Dedifferentiated amniotic fluid mesenchymal stem cell (primary cell): ENCODE measurements around the gene OR51E1.
A peak's percentile ranks its signal among the peaks of the same experiment; 100 is the strongest.

Source experiments
- DNase-seq: peaks from one replicate; pipeline ENCODE4 v3.0.0-alpha.2; 2016; ENCODE audit errors: extremely low spot score

Gene OR51E1

GRCh38 chr11:4643682-4644081 is at the start of gene OR51E1:
OR51E1 (plus strand) TSS chr11:4643982; CDS start chr11:4652527, 8,545 bp downstream.
- no peak for DNase-seq

GRCh38 chr11:4605057-4605456 is 38.7 kb upstream of the OR51E1 start:
- no peak for DNase-seq

- no peak for DNase-seq
Observed at GRCh38 chr11:4606231-4607015, 37.4 kb upstream of the OR51E1 start.

- no peak for DNase-seq
Observed at GRCh38 chr11:4607096-4607495, 36.7 kb upstream of the OR51E1 start.

- peak; percentile 96 for DNase-seq
Observed at GRCh38 chr11:4607781-4608666, 35.8 kb upstream of the OR51E1 start, which contains the start of gene TRIM68. TRIM68 (minus strand) TSS chr11:4608231; CDS start chr11:4605504, 2,727 bp downstream.

- no peak for DNase-seq
Observed at GRCh38 chr11:4610258-4610935, 33.4 kb upstream of the OR51E1 start.

- DNase-seq: no peak
Observed at GRCh38 chr11:4611986-4612385, 31.8 kb upstream of the OR51E1 start.

- DNase-seq: no peak
Observed at GRCh38 chr11:4615856-4616444, 27.8 kb upstream of the OR51E1 start.

- DNase-seq: no peak
Observed at GRCh38 chr11:4619514-4619913, 24.3 kb upstream of the OR51E1 start.

- peak; percentile 31 for DNase-seq
Observed at GRCh38 chr11:4626207-4627099, 17.3 kb upstream of the OR51E1 start.

GRCh38 chr11:4636136-4636535 is 7.6 kb upstream of the OR51E1 start:
- DNase-seq: no peak

GRCh38 chr11:4636962-4637661 is 6.7 kb upstream of the OR51E1 start, which contains the start of gene OR51D1:
OR51D1 (plus strand) TSS chr11:4637477; CDS start chr11:4639791, 2,314 bp downstream.
- DNase-seq: peak; percentile 31

- DNase-seq: no peak
Observed at GRCh38 chr11:4637662-4638047, 6.1 kb upstream of the OR51E1 start.

- no peak for DNase-seq
Observed at GRCh38 chr11:4639931-4640330, 3.9 kb upstream of the OR51E1 start.

- no peak for DNase-seq
Observed at GRCh38 chr11:4641501-4641900, 2.3 kb upstream of the OR51E1 start.

GRCh38 chr11:4642043-4642442 is 1.7 kb upstream of the OR51E1 start:
- no peak for DNase-seq

- DNase-seq: no peak
Observed at GRCh38 chr11:4643076-4643475, 706 bp upstream of the OR51E1 start.

- no peak for DNase-seq
Observed at GRCh38 chr11:4644233-4644632, 451 bp downstream of the OR51E1 start.

GRCh38 chr11:4645974-4646373 is 2.2 kb downstream of the OR51E1 start:
- DNase-seq: no peak

- no peak for DNase-seq
Observed at GRCh38 chr11:4647766-4648165, 4.0 kb downstream of the OR51E1 start.
